Measurements from ENCODE around the gene CYB561D1.

The CYB561D1 gene

DNA sequence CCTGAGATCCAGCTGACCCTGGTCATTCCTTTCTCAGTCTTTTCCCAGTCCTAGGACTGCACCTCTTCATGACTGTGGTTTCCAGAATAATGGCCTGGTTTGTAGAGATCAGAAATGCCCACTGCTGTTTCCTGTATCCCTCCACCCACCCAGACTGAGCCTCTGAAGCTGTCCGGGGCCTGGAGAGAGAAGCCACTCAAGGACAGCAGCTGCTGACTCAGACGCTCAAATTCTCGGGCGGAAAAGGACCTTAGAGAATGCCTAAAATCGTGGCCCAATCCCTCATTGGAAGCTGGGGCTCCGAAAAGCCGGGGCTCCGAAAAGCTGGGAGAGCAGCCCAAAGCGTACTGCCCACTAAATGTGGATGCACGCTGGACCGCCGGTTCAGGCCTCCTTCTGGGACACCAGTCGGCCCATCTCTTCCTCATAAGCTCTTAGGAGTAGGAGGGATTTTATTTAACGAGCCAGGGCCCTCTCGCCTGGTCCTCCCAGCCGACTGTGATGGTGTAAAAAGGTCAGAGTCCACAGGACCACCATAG, 38.0 kb downstream of the CYB561D1 start:
- DNase-seq: no peak

DNA sequence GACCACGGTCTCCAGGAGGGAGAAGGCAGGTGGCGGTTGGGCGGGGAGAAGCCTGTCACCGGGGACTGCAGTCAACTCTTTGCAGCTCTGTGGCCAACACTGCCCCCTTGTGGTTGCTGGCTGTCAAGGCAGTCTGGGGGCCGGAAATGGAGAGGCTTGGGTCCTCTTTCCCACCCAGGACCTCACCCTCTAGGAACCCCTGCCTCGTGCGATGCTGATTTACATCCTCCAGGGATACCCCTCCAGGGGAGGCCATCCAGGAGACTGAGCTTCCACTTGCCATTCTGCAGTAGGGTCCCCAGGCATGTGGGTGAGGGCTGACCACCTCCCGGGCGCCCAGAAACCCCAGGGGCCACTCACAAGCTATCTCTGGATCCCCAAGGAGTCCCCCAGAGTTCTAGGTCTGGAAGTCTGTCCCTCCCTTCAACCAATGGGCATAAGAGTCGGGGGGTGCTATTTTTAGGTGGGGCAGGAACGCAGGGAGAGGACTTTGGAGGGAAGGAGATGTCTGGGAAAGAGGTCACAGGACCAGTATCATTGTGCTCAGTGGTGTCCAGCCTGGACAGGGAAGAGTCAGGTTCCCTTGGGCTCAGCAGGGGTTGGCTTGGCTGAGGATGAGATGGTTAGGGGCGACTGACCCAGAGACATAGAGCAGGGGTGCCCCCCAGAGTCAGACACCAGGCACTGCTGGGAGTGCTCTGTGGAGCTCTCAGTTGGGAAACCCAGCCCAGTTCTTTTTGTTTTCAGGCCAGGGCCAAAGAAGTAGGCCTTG, 38.7 kb downstream of the CYB561D1 start:
- peak; percentile 41 for DNase-seq

DNA sequence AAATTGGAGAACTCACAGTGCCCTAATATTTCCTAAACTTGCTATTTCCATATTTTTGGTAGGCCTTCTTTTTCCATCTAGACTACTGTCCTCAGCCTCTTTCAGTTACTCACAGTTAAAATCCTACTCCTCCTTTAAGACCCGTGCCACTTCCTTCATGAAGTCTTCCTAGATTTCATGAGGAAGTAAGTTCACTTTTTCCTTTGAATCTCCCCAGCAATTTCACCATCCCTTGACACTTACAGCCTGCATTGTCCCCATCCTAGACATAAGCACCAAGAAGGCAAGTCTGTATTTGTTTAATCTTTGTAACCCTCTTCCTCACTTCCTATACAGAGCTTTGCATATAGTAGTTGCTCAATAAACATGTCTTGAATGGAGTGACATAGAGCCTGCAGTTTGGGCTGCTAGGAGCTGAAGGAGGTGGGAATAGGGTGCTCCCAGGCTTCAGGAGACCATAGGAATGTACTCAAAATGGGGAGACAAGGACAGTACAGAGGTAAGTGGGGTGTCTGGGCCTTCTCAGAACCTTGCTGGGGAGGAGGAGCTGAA, 40.5 kb downstream of the CYB561D1 start:
- DNase-seq: no peak

DNA sequence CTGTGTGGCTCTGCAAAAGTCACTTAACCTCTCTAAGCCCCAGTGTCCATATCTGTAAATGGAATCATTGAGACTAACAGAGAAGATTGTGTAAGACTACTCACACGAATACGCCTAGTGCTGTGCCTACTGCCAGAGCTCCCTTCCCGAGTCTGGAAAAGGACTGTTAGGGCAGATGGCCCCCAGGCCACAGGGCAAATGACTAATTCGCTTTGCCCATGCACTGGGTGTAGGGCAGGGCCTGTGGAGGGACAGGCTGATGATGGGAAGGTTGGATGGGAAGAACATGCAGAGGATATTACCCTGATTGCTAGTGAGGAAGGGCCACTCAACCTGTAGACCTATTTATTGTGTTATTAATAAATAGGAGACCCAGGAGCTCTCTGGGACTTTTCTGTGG, 41.6 kb downstream of the CYB561D1 start:
- no peak for DNase-seq

DNA sequence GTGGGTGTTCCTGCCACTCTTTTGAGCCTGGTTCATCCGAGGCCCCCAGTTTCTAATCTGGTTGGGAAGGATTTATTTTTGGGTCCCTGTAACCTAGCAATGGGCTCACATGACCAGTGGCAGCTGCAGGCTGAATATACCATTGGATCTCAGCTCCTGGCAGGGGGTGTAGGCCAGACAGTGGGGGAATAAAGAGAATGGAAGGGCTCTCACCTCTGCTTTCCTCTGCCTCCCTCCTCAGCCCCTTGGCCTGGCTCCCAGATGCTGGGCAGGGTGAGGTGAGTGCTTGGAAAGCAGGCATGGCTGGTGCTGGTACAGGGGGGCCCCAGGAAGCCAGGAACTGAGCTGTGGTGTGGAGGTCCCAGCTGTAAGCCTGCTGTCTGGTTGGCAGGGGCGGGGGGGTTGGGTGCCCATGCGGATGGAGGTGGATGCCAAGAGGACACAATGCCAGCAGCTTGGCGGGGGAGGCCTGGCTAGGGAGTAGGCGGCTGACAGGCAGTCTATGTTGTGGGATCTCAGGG, 42.1 kb downstream of the CYB561D1 start:
- no peak for DNase-seq

DNA sequence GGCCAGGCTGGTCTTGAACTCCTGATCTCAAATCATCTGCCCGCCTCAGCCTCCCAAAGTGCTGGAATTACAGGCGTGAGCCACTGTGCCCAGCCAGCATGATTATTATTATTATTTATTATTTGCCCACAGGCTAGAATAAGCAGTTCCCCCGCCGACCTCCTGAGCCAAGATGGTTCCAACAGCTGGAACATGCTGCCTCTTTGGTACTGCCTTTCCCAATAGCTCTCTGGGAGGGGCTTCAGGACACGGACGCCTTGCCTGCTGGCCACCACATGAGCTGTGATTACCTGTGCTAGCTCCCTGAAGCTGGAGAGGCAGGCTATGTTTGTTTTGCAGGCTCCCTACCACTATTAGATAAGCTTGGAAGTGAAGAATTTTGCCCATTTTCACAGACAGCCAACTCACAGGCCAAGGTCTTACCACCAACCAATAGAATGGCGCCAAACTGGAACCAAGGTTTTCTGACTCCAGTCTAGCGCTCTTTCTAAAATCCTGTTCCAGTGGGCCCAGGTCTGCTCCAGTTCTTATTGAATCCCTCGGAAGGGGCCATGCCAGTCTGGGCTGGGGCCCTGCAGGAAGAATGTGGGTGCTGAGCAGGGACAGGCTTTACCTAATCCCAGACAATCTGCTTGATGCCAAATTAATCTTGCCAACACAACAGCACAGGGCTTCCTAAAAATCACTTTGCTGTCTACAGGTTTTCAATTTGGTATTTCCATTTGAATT, 43.7 kb downstream of the CYB561D1 start:
- DNase-seq: no peak

DNA sequence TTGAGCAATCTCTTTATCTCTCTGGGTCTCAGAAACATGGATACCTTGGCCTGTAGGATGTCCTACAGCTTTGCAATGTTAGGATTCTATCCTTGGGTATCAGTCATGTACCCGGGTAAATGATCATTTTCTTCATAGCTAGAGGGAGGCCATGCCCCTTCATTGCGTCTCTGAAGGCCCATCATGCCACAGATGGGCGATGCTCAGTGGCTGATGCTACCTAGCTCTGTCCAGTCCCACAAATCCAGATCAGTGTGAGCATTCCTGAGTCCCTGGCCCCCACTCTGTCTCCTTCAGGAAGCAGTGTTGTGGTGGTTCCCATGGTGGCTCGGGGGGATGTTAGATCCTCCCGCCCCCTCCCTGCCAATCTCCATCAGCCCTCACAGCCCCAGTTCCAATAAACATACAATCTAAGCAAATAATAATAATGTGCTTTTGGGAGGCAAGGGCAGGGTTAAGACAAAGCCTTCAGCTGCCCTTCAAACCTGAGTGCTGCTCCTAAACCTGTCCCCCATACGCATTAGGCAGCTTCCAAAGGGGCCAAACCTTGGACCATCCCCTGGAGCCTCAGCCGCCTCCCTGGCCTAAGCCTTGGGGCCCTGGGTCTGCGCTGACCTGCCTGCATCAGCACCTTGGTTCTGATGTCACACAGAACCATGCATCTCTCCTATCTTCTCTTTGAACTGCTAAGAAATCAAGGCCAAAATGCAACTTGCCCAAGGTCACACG, 45.1 kb downstream of the CYB561D1 start:
- DNase-seq: no peak

DNA sequence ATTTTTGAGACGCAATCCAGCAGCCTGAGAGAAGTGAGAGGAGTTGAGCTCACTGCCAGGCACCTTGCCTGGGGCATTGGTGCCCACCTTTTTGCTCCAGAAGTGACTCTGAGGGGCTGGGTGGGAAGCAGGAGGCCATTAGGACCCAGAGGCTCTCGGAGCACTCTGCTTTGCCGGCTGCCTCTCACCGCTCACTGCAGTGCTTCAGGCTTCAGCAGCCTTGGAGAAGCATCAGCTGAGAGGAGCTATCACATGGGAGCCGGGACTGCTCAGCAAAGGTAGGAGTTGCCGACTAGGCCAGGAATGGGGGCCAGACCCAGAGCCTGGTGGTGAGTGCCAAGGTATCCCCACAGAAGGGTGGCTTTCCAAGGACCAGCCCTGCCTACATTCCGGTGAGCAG, 45.8 kb downstream of the CYB561D1 start, which contains the start of gene GPR61:
GPR61 (plus strand) TSS at position 197 of the 400 bp plus-strand sequence. CDS start 3,151 bp downstream, outside the sequence.
- DNase-seq: no peak

DNA sequence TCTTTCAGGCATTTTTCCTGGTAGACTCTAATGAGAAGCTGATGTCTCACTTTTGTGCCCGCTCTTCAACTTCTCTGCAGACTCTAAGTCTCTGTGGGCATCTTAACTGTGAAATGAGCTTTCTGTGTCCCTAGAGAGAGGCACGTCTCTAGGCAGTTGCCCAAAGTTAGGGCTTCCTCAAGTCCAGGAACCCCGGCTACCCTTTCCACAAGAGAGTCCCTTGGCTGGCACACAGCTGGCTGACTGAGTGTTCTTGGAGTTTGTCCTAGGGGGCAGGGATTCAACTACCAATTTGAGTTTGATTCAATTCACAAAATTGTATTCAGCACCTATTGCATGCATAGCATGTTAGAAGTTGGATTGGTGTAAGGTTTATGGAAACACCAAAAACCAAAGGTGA, 47.2 kb downstream of the CYB561D1 start:
- DNase-seq: no peak

DNA sequence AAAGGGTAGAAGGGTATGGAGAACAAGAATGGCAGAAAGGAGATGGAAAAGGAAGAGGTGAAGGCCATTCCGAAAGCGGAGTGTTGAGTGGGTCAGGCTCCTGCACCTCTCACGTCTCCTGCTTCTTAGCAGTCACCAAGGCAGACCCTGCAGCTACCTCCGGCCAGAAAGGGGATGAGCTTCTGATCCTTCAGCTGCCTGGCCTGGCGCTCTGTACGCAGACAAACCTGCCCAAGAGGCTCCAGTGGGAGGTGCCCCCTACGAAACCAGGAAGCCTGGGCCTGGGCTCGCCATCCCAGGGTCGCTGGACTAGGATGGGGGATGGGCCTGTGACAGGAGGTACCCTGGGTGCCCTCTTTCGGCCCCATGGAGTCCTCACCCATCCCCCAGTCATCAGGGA, 48.8 kb downstream of the CYB561D1 start:
- DNase-seq: no peak

DNA sequence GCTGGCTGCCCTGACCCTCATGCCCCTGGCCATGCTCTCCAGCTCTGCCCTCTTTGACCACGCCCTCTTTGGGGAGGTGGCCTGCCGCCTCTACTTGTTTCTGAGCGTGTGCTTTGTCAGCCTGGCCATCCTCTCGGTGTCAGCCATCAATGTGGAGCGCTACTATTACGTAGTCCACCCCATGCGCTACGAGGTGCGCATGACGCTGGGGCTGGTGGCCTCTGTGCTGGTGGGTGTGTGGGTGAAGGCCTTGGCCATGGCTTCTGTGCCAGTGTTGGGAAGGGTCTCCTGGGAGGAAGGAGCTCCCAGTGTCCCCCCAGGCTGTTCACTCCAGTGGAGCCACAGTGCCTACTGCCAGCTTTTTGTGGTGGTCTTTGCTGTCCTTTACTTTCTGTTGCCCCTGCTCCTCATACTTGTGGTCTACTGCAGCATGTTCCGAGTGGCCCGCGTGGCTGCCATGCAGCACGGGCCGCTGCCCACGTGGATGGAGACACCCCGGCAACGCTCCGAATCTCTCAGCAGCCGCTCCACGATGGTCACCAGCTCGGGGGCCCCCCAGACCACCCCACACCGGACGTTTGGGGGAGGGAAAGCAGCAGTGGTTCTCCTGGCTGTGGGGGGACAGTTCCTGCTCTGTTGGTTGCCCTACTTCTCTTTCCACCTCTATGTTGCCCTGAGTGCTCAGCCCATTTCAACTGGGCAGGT, 49.5 kb downstream of the CYB561D1 start:
- DNase-seq: no peak

DNA sequence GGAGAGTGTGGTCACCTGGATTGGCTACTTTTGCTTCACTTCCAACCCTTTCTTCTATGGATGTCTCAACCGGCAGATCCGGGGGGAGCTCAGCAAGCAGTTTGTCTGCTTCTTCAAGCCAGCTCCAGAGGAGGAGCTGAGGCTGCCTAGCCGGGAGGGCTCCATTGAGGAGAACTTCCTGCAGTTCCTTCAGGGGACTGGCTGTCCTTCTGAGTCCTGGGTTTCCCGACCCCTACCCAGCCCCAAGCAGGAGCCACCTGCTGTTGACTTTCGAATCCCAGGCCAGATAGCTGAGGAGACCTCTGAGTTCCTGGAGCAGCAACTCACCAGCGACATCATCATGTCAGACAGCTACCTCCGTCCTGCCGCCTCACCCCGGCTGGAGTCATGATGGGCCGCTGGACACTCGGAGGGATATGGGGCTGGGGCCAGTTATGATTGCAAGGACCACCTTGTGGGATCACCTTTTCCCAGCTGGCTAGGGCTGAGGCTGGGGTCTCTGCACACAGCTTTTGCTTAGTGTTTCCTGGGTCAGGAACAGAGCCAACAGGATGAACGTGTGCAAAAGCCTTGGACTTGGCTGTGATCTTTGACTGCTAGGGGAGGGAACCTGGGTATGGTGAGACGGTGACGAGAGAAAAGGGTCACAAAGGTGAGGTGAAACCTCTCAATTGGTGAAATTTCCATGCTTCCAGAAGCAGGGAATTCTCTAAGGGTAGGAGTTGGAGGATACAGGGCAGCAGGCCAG, 50.3 kb downstream of the CYB561D1 start:
- no peak for DNase-seq

DNA sequence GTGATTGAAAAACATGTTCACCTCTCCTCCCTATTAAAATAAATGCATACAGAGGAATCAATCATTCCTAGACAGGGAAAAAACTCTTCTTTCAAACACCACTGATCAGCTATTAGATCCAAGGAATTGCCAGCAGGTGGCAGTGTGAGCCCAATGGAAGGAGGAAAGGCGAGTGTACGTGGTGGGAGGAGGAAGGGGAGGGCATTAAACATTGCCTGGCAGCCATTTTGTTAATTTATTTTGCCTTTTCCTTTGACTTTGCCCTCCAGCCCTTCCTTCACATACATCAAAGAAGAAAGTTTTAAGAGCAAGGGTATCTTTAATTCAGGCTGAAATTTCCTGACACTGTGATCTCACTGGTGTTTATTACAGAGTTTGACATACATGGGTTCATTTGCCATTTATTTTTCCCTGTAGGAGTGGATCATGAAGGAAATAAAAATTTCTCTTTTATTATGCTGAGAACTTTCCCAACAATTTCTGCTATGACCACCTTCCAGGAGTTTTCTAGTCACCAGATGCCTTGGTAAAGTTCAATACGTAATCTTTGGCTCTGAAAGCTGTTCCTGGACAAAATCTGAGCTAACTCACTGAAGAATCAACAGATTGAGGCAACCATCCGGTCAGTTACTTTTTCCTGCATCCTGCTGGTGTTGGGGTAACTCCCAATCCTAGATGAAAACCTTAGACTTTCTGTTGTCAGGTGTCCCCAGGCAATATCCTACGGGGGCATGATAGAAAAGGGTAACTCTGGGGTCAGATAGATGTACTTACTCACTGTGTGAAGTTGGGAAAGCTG, 52.6 kb downstream of the CYB561D1 start:
- no peak for DNase-seq

DNA sequence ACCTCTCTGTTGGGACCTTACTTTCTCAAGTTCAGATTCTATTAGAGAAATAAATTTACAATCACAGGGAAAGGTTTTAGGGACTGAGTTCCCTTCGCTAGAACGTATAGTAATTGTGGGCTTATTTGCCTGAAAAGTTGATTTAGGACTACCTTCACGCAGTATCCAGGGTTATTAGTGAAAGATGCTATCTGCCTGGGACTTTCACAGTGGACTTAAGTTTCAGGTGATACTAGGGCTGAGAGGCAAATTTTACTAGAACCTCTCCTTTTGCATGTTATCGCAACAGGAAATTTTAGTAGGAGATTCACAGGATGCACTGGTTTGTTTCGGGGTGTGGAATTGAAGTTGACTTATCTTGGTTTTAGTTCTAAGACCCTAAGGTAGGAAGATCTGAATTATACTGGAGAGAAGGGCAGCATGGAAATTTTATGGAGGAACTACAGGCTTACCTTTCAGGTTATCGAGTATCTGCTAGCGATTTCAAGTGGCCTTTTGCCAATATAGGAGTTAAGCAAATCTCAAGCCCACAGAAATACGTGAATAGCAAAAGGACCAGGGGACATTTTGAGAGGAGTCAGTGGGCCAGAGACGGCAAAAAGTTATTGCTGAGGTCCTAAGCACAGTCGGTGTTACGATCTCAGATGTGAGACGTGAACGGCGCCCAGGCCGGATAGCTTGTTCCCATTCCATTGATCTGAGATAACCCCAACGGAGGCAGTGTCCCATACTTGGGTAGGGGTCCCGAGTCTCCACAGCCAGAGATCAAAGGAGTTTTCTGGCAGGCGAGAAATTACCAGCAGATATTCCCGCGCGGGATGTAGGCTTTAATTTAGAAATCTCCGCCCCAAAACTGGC, 53.8 kb downstream of the CYB561D1 start:
- no peak for DNase-seq

DNA sequence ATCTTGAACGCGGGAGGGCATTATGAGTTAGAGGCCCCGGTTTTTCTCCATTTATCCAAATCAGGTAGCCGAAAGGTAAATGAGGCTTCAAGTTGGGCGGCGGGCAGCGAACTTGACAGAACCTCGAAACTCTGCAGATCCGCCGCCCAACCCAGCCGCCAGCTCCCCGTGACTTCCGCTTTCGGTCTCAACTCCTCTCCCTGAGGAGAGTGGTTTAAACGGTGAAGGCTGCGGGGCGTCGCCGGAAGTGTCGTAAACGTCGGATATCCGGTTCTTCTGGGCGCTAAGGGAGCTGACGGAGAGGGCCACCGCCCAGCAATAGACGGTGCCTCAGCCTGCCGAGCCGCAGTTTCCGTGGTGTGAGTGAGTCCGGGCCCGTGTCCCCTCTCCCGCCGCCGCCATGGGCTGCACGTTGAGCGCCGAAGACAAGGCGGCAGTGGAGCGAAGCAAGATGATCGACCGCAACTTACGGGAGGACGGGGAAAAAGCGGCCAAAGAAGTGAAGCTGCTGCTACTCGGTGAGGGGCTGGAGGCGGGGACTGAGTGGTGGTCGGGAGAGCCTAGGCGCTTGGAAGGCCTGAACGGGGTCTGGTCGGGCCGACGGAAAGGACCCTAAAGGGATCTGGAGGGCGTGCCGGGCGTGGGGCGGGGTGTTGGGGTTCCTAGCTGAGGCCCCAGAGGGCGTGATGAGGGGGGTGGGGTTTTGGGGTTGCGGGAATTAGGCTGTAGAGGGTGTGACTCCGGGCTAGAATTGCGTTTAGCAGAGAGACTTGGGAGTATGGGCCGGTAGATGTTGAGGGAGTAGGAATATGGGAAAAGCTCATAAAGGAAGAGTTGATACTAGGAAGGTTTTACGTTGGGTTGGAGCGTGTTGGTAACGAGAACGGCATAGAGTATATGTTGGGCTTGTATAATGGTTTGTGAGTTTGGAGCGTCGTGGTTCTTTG, 54.7 kb downstream of the CYB561D1 start, which contains the start of gene GNAI3:
GNAI3 (plus strand) TSS at position 295 of the 947 bp plus-strand sequence; CDS start at position 401, 106 bp downstream.
- peak; percentile 68 for DNase-seq
